Measurements from ENCODE around the gene ALDH8A1.

GRCh38 chr6:134979142-134979541 lies 29.2 kb upstream of the ALDH8A1 start:
- TF ChIP-seq REST (IDR thresholded peaks at IDR 0.05; ENCODE audit: low read depth) (no peak), ZBTB7A (IDR thresholded peaks at IDR 0.05; ENCODE audit: low read depth) (no peak), RAD21 (IDR thresholded peaks at IDR 0.05; ENCODE audit: low read depth) (no peak), EGR1 (IDR thresholded peaks at IDR 0.05) (no peak)
